ENCODE data around the gene GHR. TPM values are rescaled to one million over a fixed set of nuclear protein-coding genes. Genes with fewer than 3 reads are reported as not detected.
"Not testable (repeated sequence)": the region's sequence is repeated elsewhere in the genome, so short reads cannot be mapped to it uniquely, and the experiment has no call there.

Gene GHR
- total RNA-seq, 4 donors from 2014 or later = 0.40 to 11.6 (median 7.6) TPM

DNA sequence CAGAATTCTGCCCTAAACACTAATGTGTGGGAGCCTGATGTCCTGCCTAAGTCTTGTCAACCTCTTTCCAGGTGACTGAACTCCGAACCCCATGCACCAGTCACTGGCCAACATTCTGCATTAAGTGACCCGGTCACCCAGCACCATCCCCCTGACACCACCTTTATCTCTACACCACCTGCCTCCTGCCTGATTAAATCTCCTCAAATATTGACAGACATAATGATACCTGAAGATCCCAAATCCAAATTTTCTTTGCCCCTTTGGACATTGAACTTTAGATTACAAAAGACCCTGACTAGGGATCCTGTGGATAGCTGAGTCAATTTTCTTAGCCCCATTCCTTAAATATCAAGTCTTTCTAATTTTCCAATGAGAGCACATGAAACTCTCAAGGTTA is 150.1 kb downstream of the GHR start:
- Histone ChIP-seq H3K9me3 (no peaks in the 10 kb centered on the region), H3K27me3 (no peaks in the 10 kb centered on the region), H3K36me3 (no peaks in the 10 kb centered on the region), H3K27ac (no peak overlapping the region), H3K4me3 (no peak overlapping the region), H3K4me1 (no peaks in the 10 kb centered on the region)
- no peak for TF ChIP-seq POLR2AphosphoS5 (IDR thresholded peaks at IDR 0.05)
- TF ChIP-seq, protein P1, sequence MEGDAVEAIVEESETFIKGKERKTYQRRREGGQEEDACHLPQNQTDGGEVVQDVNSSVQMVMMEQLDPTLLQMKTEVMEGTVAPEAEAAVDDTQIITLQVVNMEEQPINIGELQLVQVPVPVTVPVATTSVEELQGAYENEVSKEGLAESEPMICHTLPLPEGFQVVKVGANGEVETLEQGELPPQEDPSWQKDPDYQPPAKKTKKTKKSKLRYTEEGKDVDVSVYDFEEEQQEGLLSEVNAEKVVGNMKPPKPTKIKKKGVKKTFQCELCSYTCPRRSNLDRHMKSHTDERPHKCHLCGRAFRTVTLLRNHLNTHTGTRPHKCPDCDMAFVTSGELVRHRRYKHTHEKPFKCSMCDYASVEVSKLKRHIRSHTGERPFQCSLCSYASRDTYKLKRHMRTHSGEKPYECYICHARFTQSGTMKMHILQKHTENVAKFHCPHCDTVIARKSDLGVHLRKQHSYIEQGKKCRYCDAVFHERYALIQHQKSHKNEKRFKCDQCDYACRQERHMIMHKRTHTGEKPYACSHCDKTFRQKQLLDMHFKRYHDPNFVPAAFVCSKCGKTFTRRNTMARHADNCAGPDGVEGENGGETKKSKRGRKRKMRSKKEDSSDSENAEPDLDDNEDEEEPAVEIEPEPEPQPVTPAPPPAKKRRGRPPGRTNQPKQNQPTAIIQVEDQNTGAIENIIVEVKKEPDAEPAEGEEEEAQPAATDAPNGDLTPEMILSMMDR (IDR thresholded peaks at IDR 0.05) = no peak
- TF ChIP-seq EP300 (IDR thresholded peaks at IDR 0.05; ENCODE audit: low read depth) = no peak
- no peak for TF ChIP-seq POLR2A (IDR thresholded peaks at IDR 0.05)
- in situ Hi-C loops (cut with MboI; ENCODE audit: low pct_ligation_motif_present in 1 of 4, low pct_unique_long_range_greater_than_20kb in 1 of 4, low sequenced_read_pairs in 3 of 4) (no loop called here), intact Hi-C loops (cut with DNase I; ENCODE audit: low total_unique reads) (no loop called here)
- no peak for DNase-seq
- 80 to 90% methylated on average over 2 of the region's 2 CpGs for WGBS, 2 donors (ENCODE audit: low coverage in 1 of 2)

DNA sequence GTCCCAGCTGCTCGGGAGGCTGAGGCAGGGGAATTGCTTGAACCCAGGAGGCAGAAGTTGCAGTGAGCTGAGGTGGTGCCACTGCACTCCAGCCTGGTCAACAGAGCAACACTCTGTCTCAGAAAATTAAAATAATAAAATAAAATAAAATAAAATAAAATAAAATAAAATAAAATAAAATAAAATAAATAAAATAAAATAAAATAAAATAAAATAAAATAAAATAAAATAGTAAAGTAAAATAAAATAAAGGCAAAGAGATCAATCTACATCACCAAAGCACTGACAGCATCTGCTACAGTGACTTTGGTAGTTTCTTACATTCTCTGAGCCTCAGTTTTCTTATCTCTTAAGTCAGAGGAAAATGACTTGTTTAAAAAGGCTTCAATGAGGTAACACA is 152.7 kb downstream of the GHR start:
- in situ Hi-C loops (cut with MboI; ENCODE audit: low pct_ligation_motif_present in 1 of 4, low pct_unique_long_range_greater_than_20kb in 1 of 4, low sequenced_read_pairs in 3 of 4) = loop anchor here in 1 of 4 donors (25.0 kb wide), 1 partner anchor 689 kb away; no protein-coding TSS in a partner anchor
- H3K4me1 ChIP-seq; H3K27ac ChIP-seq; H3K4me3 ChIP-seq; H3K36me3 ChIP-seq; H3K27me3 ChIP-seq; intact Hi-C loops (cut with DNase I; ENCODE audit: low total_unique reads); H3K9me3 ChIP-seq; DNase-seq: not testable (repeated sequence)
- WGBS, 2 donors (ENCODE audit: low coverage in 1 of 2) = 80 to 82% methylated on average over 1 of the region's 1 CpG

DNA sequence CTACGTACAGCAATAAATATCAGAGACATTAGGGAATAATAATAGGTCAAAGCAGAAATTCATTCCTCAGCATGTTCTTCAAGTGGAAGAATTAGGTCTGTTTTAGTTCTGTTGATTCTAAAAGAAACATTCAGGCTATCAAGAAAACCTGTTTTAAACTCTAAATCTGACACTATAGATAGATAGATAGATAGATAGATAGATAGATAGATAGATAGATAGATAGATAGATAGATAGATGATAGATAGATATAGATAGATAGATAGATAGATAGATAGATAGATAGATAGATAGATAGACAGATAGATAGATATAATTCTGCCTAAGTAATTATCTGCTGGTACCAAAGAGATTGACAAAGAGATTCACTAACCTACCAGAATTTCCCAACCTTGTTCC is 155.7 kb downstream of the GHR start:
- H3K4me1 ChIP-seq; H3K4me3 ChIP-seq; H3K27me3 ChIP-seq; H3K27ac ChIP-seq; DNase-seq; H3K9me3 ChIP-seq; H3K36me3 ChIP-seq; intact Hi-C loops (cut with DNase I; ENCODE audit: low total_unique reads): not testable (repeated sequence)
- in situ Hi-C loops (cut with MboI; ENCODE audit: low pct_ligation_motif_present in 1 of 4, low pct_unique_long_range_greater_than_20kb in 1 of 4, low sequenced_read_pairs in 3 of 4) = loop anchor here in 1 of 4 donors (25.0 kb wide), 1 partner anchor 692 kb away; no protein-coding TSS in a partner anchor
- WGBS, 2 donors (ENCODE audit: low coverage in 1 of 2) = 91 to 100% methylated on average over 1 of the region's 1 CpG

DNA sequence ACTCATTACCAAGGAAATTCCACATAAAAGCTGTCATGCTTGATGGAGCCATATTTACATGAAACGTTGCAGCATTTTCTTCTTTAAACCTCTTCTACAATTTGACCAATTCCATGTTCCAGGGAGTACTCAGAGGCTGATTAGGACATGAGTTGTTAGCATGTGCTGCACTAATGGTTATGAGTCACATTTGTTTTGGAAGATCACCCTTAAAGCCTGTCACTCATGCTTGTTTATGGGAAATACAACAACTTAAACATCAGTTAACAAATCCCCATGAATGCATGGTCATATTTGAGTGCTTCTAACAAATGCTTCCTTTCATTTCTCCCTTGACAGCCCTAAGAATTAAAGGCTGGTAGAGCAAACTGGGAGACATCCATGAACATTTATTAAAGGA is 156.1 kb downstream of the GHR start:
- Histone ChIP-seq H3K4me3 (no peak overlapping the region), H3K9me3 (no peaks in the 10 kb centered on the region), H3K27me3 (no peaks in the 10 kb centered on the region), H3K4me1 (peaks cover 0 to 6% (median 0%) of the 10 kb centered on the region in 4 donors), H3K27ac (no peak overlapping the region), H3K36me3 (no peaks in the 10 kb centered on the region)
- no peak for DNase-seq
- WGBS, 2 donors (ENCODE audit: low coverage in 1 of 2) = 33 to 43% methylated on average over 1 of the region's 1 CpG
- TF ChIP-seq POLR2AphosphoS5 (IDR thresholded peaks at IDR 0.05) (no peak), EP300 (IDR thresholded peaks at IDR 0.05; ENCODE audit: low read depth) (no peak), POLR2A (IDR thresholded peaks at IDR 0.05) (no peak)
- TF ChIP-seq, protein P1 (IDR thresholded peaks at IDR 0.05) = no peak
- in situ Hi-C loops (cut with MboI; ENCODE audit: low pct_ligation_motif_present in 1 of 4, low pct_unique_long_range_greater_than_20kb in 1 of 4, low sequenced_read_pairs in 3 of 4) = loop anchor here in 1 of 4 donors (25.0 kb wide), 1 partner anchor 692 kb away; no protein-coding TSS in a partner anchor
- intact Hi-C loops (cut with DNase I; ENCODE audit: low total_unique reads) = no loop called here

DNA sequence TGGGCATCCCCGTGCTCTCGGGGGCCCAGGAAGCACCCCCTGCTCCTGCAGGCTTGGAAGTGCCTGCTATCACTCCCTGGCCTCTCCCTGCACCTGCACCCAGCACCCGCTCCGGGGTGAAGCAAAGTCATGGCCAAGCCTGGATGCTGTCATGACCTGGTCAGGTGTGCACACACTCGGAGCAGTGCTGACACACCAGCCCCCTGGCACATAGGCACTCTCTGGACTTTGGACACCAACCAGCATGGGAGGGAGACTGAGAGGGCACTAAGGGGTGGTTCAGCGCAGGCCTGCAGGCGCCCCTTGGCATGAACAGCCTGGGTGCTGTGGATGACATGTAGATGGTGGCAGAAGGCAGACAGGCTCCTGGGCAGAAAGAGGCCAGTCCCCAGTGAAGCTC is 158.6 kb downstream of the GHR start:
- TF ChIP-seq POLR2A (IDR thresholded peaks at IDR 0.05) = no peak
- TF ChIP-seq POLR2AphosphoS5 (IDR thresholded peaks at IDR 0.05) = no peak
- intact Hi-C loops (cut with DNase I; ENCODE audit: low total_unique reads) = no loop called here
- in situ Hi-C loops (cut with MboI; ENCODE audit: low pct_ligation_motif_present in 1 of 4, low pct_unique_long_range_greater_than_20kb in 1 of 4, low sequenced_read_pairs in 3 of 4) = loop anchor here in 1 of 4 donors (25.0 kb wide), 1 partner anchor 695 kb away; no protein-coding TSS in a partner anchor
- Histone ChIP-seq H3K36me3 (no peaks in the 10 kb centered on the region), H3K27me3 (no peaks in the 10 kb centered on the region), H3K27ac (no peak overlapping the region), H3K4me3 (no peak overlapping the region), H3K9me3 (no peaks in the 10 kb centered on the region), H3K4me1 (peaks cover 0 to 13% (median 2%) of the 10 kb centered on the region in 4 donors)
- 92% methylated on average over 5 of the region's 7 CpGs; no CpG with 5 or more reads in 1 of the 2 donors for WGBS, 2 donors (ENCODE audit: low coverage in 1 of 2)
- no peak for DNase-seq

DNA sequence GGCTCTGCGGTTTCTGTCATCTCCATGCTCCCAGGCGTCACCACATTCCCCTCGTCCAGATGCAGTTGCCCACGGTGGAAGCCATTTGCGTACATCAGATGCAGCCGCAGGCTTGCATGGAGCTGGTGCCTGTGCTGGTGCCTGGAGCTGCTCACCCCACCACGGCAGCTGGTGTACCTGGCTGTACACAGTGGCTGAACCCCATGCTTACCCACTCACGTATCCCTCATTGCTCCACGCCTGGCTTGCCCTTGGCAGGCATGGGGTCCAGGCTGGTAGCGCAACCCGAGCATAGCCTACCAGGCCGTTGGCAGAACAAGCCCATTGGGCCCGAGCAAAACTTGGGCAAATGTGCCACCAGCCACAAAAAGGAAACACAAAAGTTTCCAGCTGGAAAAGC is 159.5 kb downstream of the GHR start:
- in situ Hi-C loops (cut with MboI; ENCODE audit: low pct_ligation_motif_present in 1 of 4, low pct_unique_long_range_greater_than_20kb in 1 of 4, low sequenced_read_pairs in 3 of 4) = loop anchor here in 1 of 4 donors (25.0 kb wide), 1 partner anchor 695 kb away; no protein-coding TSS in a partner anchor
- TF ChIP-seq EP300 (IDR thresholded peaks at IDR 0.05; ENCODE audit: low read depth) (no peak), POLR2AphosphoS5 (IDR thresholded peaks at IDR 0.05) (no peak), POLR2A (IDR thresholded peaks at IDR 0.05) (no peak)
- TF ChIP-seq, protein P1 (IDR thresholded peaks at IDR 0.05) = no peak
- H3K4me1 ChIP-seq = peaks cover 0 to 22% (median 2%) of the 10 kb centered on the region in 4 donors
- no peaks in the 10 kb centered on the region for H3K9me3 ChIP-seq
- DNase-seq = no peak
- H3K27me3 ChIP-seq = no peaks in the 10 kb centered on the region
- intact Hi-C loops (cut with DNase I; ENCODE audit: low total_unique reads) = no loop called here
- H3K27ac ChIP-seq = no peak overlapping the region
- no peaks in the 10 kb centered on the region for H3K36me3 ChIP-seq
- H3K4me3 ChIP-seq = no peak overlapping the region
- WGBS, 2 donors (ENCODE audit: low coverage in 1 of 2) = 89% methylated on average over 13 of the region's 13 CpGs; no CpG with 5 or more reads in 1 of the 2 donors
